22Rv1 (cell line): ENCODE measurements around the gene CREB5.

ENCODE experiments used
- H3K27ac ChIP-seq: fragments of 450-650 bp; 2 replicates; pipeline ENCODE4 v1.5.1; 2017
- CTCF ChIP-seq: fragments of 450-650 bp; IDR thresholded peaks from 2 replicates; pipeline ENCODE4 v1.5.1; 2017; ENCODE audit warnings: mild to moderate bottlenecking
- ZFX ChIP-seq: fragments of 450-650 bp; IDR thresholded peaks from 2 replicates; pipeline ENCODE4 v1.6.1; 2017; ENCODE audit warnings: antibody characterized with exemption, borderline replicate concordance

Gene CREB5

GRCh38 chr7:28649811-28650210 is 237.5 kb downstream of the CREB5 start:
- TF ChIP-seq ZFX (no peak), CTCF (no peak)
- H3K27ac ChIP-seq = no peak overlapping the region

- TF ChIP-seq ZFX = no peak
- no peak for TF ChIP-seq CTCF
- no peak overlapping the region for H3K27ac ChIP-seq
Observed at GRCh38 chr7:28654110-28654509, 241.8 kb downstream of the CREB5 start.

GRCh38 chr7:28656529-28656928 is 244.2 kb downstream of the CREB5 start:
- H3K27ac ChIP-seq = no peak overlapping the region
- TF ChIP-seq ZFX (no peak), CTCF (no peak)

- H3K27ac ChIP-seq = no peak overlapping the region
- no peak for TF ChIP-seq ZFX
- no peak for TF ChIP-seq CTCF
Observed at GRCh38 chr7:28658381-28658780, 246.1 kb downstream of the CREB5 start.

- TF ChIP-seq CTCF (no peak), ZFX (no peak)
- no peak overlapping the region for H3K27ac ChIP-seq
Observed at GRCh38 chr7:28660132-28660531, 247.8 kb downstream of the CREB5 start.

- no peak overlapping the region for H3K27ac ChIP-seq
- TF ChIP-seq ZFX (no peak), CTCF (no peak)
Observed at GRCh38 chr7:28661826-28662595, 249.7 kb downstream of the CREB5 start.

- H3K27ac ChIP-seq = no peak overlapping the region
- TF ChIP-seq CTCF = no peak
- TF ChIP-seq ZFX = no peak
Observed at GRCh38 chr7:28666154-28666553, 253.8 kb downstream of the CREB5 start.
